Muscle layer of colon (tissue), 2 donors: ENCODE measurements around the gene COL7A1.
A peak's percentile ranks its signal among the peaks of the same experiment; 100 is the strongest.

Experiments used
- H3K27ac ChIP-seq: one replicate; pipeline ENCODE4 v1.7.0; 2013; ENCODE audit warnings: low read depth, mild to moderate bottlenecking, low read length, moderate library complexity
- H3K27me3 ChIP-seq, 2 donors: one replicate each; pipeline ENCODE4 v1.7.0; 2013; ENCODE audit warnings: low read length in 2 of 2, mild to moderate bottlenecking in 2 of 2; ENCODE audit not compliant: insufficient read depth in 2 of 2, control insufficient read depth in 1 of 2
- H3K36me3 ChIP-seq: one replicate; pipeline ENCODE4 v1.7.0; 2013; ENCODE audit warnings: mild to moderate bottlenecking, low read length; ENCODE audit not compliant: insufficient read depth
- H3K4me1 ChIP-seq: one replicate; pipeline ENCODE4 v1.7.0; 2013; ENCODE audit warnings: mild to moderate bottlenecking, low read length; ENCODE audit not compliant: insufficient read depth
- H3K4me3 ChIP-seq, 2 donors: one replicate each; pipeline ENCODE4 v1.7.0; 2013; ENCODE audit warnings: low read length in 2 of 2, low read depth in 1 of 2, mild to moderate bottlenecking in 1 of 2, moderate library complexity in 1 of 2
- H3K9ac ChIP-seq: one replicate; pipeline ENCODE4 v1.7.0; 2013; ENCODE audit warnings: low read length
- H3K9me3 ChIP-seq: one replicate; pipeline ENCODE4 v1.7.0; 2013; ENCODE audit warnings: mild to moderate bottlenecking, low read length
- donor health status: abdominal sarcoma.
- donor health status: Adenocarcinoma of cecum.

The COL7A1 gene

DNA sequence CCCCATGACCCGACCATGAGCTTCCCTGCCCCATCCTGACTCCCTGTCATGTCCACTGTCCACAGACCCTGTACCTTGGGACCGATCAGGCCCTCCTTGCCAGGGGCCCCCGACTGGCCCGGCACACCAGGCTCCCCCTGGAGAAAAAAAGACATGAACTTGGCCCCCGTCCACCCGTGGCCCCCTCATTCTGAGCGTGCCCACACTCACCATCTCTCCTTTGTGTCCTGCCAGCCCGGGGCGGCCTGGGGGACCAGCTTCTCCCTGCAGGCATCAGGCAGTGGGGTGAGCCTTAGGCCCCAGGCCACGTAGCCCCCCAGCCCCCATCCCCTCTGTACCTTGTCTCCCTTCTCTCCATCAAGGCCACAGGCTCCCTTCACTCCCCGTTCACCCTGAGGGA lies 27.6 kb downstream of the COL7A1 start:
- H3K4me3 ChIP-seq: no peak overlapping the region
- no peaks in the 10 kb centered on the region for H3K27me3 ChIP-seq

DNA sequence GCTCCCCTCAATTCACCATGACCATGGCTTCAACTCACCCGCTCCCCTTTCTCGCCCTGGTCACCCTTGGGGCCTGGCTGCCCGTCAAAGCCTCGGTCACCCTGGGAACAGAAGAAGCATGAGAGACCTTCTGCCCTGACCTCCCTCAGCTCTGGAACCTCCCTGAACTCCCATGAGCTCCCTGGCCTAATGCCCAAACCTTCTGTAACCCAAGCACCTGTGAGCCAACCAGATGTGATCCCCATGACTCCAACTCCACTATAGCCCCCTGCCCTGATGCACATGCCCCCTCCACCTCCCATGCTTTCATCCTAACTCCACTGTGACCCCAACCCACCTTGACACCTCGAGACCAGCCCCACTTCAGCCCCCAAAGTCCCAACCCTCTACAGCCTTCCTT lies 28.0 kb downstream of the COL7A1 start:
- no peaks in the 10 kb centered on the region for H3K4me1 ChIP-seq
- no peaks in the 10 kb centered on the region for H3K9me3 ChIP-seq
- H3K36me3 ChIP-seq: no peaks in the 10 kb centered on the region
- no peaks in the 10 kb centered on the region for H3K27me3 ChIP-seq
- H3K9ac ChIP-seq: no peak overlapping the region
- H3K27ac ChIP-seq: no peak overlapping the region
- no peak overlapping the region for H3K4me3 ChIP-seq

More for the DNA sequence above, 27.6 kb downstream of the COL7A1 start:
- no peak overlapping the region for H3K9ac ChIP-seq
- H3K36me3 ChIP-seq: no peaks in the 10 kb centered on the region
- no peaks in the 10 kb centered on the region for H3K4me1 ChIP-seq
- no peaks in the 10 kb centered on the region for H3K9me3 ChIP-seq
- no peak overlapping the region for H3K27ac ChIP-seq

DNA sequence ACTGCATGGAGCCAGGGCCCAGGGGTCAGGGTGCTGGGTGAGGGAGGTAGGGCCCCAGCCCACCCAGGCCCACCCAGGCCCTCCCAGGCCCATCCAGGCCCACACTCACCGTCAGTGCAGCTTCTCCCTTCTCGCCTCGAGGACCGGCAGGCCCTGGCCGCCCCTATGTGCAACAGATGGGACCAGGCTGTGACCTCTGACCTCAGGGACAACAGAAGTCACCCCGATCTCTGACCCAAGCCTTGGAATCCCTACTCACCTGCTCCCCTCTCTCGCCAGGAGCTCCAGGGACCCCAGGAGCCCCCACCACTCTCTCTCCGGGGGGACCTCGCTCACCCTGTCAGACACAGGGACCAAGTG lies 28.7 kb downstream of the COL7A1 start:
- no peak overlapping the region for H3K27ac ChIP-seq
- no peaks in the 10 kb centered on the region for H3K9me3 ChIP-seq
- H3K36me3 ChIP-seq: no peaks in the 10 kb centered on the region
- H3K4me3 ChIP-seq: no peak overlapping the region
- peaks cover 2% of the 10 kb centered on the region for H3K4me1 ChIP-seq
- H3K9ac ChIP-seq: no peak overlapping the region
- H3K27me3 ChIP-seq: no peaks in the 10 kb centered on the region

DNA sequence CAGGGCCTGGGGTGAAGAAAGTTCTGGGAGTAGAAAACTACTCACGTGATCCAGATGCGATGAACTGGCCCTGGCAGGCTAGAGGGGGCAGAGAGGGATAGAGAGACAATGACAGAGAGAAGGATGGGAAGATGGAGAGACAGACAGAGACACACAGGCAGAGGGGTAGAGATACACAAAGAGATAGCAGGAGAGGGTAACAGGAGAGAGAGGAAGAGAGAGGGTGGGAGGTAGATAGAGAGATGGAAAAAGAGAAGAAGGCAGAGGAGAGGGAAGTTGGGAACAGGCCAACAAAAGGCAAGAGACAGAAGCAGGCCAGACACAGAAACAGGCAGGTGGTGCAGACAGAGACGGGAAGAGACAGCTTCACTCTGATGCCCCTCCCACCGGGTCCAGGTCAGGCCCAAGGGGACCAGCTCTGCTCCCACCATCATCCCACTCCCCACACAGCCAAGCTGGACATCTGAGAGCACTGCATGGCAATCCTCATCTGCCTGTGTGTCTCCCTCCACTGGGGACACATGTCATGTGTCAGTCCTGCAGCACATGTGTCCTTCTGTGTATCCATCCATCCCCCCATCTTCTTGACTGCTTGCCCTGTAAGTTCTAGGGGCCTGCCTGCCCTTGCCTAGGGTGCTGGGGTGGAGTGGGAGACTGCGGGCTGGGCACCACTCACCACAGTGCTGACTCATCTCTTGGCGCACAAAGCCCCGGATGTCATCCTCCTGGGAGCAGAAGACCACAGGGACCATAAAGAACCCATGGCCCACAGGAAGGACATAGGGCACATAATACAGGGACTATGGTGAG lies 29.3 kb downstream of the COL7A1 start:
- no peaks in the 10 kb centered on the region for H3K36me3 ChIP-seq
- no peak overlapping the region for H3K27ac ChIP-seq
- H3K9ac ChIP-seq: no peak overlapping the region

DNA sequence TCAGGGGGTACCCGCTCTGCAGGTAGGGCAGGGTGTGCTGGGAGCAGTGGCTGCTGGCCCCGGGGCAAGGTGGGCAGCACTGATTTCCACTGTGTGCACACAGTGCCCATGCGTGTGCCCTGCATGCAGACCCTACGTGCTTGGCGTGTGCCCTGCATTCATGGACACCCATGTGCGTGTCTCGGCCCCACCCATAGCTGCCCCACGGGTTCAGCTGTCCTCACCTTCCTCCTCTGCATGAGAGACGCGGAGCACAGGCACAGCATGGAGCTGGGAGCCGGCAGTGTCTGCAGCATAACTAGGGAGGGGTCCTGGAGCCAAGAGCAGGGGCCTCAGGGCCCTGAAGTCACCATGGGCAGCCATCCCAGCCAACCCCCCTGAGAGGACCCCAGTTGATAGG lies 29.9 kb downstream of the COL7A1 start:
- Histone ChIP-seq H3K4me3 (no peak overlapping the region), H3K27ac (no peak overlapping the region), H3K4me1 (peaks cover 13% of the 10 kb centered on the region), H3K9me3 (no peaks in the 10 kb centered on the region), H3K9ac (no peak overlapping the region), H3K36me3 (no peaks in the 10 kb centered on the region), H3K27me3 (no peaks in the 10 kb centered on the region)

More for the DNA sequence above, 29.3 kb downstream of the COL7A1 start:
- peaks cover 8% of the 10 kb centered on the region for H3K4me1 ChIP-seq
- H3K4me3 ChIP-seq: no peak overlapping the region
- H3K27me3 ChIP-seq: no peaks in the 10 kb centered on the region
- H3K9me3 ChIP-seq: no peaks in the 10 kb centered on the region

DNA sequence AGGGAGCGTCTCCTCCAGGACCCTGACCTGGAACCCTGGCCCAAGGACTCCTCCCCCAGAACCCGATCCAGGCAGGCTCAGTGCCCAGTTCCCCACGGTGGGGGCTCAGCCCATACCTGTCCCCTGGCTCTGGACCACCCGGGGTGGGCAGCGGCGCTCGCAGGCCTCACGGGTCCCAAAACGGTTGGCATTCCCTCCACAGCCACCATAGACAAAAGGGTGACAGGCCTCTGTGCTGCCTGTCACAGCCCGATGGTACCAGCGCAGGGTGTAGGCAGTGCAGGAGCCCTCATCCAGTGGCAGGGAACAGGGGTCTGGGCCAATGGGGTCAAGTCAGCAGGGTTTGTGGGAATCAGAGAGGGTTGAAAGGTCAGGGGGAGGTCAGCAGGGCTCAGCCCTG lies 30.5 kb downstream of the COL7A1 start:
- no peak overlapping the region for H3K9ac ChIP-seq
- H3K27me3 ChIP-seq: no peaks in the 10 kb centered on the region
- H3K27ac ChIP-seq: no peak overlapping the region
- H3K9me3 ChIP-seq: no peaks in the 10 kb centered on the region
- H3K4me1 ChIP-seq: peaks cover 18% of the 10 kb centered on the region
- no peak overlapping the region for H3K4me3 ChIP-seq
- H3K36me3 ChIP-seq: no peaks in the 10 kb centered on the region

DNA sequence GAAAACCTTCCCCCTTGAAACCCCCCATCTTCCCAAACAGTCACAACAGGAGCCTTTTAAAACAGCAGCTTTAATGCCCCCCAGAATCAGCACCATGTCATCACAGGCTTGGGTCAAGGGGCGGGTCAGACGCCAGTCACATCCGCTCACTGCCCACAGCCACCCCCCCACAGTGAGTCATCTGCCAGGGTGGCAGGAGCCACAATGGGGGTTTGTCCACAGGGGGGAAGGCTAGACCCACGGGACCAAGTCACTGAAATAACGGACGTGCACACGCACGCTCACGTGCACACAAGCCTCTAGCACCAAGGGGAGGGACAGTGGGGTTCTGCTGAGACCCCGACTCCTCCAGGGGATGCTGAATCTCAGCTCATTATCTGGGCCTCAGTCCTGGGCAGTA lies 31.1 kb downstream of the COL7A1 start:
- Histone ChIP-seq H3K27me3 (no peaks in the 10 kb centered on the region), H3K27ac (no peak overlapping the region), H3K36me3 (no peaks in the 10 kb centered on the region), H3K4me1 (peaks cover 23% of the 10 kb centered on the region), H3K4me3 (no peak overlapping the region), H3K9ac (no peak overlapping the region), H3K9me3 (no peaks in the 10 kb centered on the region)

DNA sequence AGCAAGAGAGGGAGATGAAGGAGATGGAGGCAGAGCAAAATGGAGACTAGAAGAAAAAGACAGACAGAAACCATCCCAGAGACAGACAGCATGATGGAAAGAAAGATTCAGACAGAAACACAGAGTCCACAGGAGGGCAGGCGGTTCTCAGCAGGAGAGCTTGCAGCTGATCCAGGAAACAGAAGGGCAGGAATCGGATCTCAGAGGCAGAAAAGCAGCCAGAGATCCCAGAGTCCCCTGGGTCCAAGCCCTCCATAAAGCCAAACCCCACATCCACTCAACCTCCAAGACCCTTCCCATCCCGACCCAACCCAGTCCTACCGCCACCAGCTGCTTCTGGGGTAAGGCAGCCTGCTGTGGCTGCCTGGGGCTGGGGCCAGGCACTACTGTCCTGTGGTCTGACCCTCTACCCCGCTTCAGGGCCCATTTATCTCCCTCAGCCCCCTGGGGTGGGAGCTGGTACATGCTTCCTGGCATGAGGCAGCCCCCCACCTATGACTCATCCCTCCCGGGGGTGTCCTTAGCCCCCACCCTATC lies 31.7 kb downstream of the COL7A1 start, which contains the start of gene UCN2:
TSS of gene UCN2 (minus strand) at position 400 of the 537 bp plus-strand sequence. CDS start 657 bp downstream, outside the sequence.
- Histone ChIP-seq H3K4me1 (peaks cover 23% of the 10 kb centered on the region), H3K9me3 (no peaks in the 10 kb centered on the region), H3K4me3 (no peak within 1 kb of the TSS), H3K9ac (no peak within 1 kb of the TSS), H3K27ac (no peak within 1 kb of the TSS), H3K27me3 (no peaks in the 10 kb centered on the region), H3K36me3 (no peaks in the 10 kb centered on the region)

DNA sequence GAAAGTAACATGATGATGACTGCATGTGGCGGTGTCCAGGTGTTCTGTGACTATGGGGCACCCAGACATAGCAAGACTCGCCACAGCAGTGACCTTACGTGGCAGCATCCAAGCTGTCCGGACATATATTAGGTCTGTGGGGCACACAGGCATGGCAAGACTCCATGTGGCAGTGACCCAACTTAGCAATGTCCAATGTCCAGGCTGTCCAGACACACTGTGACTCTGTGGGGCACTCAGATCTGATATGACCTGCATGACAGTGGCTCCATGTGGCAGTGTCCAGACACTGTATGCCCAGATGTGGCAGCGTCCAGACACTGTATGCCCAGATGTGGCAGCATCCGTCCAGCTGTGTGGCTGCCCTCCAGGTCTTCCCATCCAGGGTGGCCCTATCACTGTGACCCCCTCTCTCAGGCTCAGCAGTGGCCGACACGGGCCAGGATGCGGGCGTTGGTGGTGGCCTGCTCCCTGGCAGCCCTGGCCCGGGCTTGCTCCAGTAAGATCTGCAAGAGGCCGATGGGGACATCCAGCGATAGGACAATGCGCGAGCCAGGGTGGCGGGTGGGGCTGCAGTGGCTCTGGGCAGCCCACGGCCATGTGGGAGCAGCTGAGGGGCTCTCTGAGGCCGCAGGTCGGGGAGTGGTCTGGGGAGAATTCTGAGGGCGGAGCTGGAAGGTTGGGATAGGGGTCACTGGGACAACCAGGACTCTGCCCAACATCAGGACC lies 32.6 kb downstream of the COL7A1 start:
- Histone ChIP-seq H3K27ac (no peak overlapping the region), H3K9me3 (no peaks in the 10 kb centered on the region), H3K9ac (no peak overlapping the region), H3K36me3 (no peaks in the 10 kb centered on the region), H3K4me1 (peaks cover 23% of the 10 kb centered on the region), H3K4me3 (no peak overlapping the region), H3K27me3 (no peaks in the 10 kb centered on the region)

DNA sequence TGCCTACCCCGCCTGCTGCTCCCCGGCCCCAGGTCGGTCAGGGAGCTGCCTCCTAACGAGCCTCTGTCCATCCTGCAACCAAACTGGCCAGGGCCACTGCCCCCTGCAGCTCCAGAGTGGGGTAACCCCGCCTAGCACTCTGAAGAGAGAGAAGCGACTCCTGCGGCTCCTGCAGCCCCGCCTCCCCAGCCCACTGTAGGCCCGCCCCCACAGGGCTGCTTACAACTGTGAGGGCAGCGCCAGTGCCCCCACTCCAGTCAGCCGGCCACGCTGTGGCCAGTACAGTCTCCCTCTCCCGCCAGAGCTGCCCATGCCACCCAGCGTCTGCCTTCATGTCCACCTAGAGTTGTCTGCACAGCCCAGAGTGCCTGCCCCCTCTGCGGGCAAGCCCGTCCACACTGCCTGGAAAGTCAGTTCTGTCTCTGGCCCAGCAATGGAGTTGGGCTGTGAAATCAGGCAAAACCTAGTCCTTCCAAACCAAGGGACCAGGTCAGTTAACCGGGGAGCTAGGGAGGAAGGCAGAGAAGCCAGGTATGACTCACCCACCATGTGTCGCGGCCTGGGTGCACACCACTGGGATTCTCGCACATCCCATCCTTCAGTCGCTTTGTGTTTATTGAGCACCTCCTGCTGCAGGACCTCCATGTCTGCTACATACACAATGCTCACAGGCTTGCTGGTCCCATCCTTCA lies 33.9 kb downstream of the COL7A1 start:
- H3K27me3 ChIP-seq: no peaks in the 10 kb centered on the region
- peak overlapping the region; percentile 32 to 56 for H3K4me3 ChIP-seq
- no peaks in the 10 kb centered on the region for H3K9me3 ChIP-seq
- no peaks in the 10 kb centered on the region for H3K36me3 ChIP-seq
- peak overlapping the region; percentile 61 for H3K27ac ChIP-seq
- peak overlapping the region; percentile 25 for H3K9ac ChIP-seq
- peaks cover 23% of the 10 kb centered on the region for H3K4me1 ChIP-seq

DNA sequence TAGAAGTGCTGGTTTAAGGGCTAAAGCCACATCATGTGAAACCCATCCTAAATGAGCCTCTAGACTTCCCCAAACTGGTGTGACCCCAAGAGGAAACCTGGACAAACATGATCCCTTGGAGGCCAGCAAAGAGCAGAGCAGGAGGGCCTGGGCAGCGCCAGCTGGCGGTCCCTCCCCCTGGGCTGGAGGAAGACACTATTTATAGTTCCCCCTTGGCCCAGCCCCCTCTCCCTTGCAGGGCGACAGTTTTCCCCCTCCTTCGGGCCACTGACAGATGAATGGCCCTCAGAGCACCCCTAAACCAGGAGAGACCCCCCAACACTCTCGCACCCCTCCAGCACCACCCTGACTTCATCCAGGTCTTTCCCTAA lies 34.5 kb downstream of the COL7A1 start:
- H3K36me3 ChIP-seq: no peaks in the 10 kb centered on the region
- no peaks in the 10 kb centered on the region for H3K9me3 ChIP-seq
- H3K9ac ChIP-seq: peak overlapping the region; percentile 25
- peak overlapping the region; percentile 68 for H3K27ac ChIP-seq
- peak overlapping the region; percentile 32 to 56 for H3K4me3 ChIP-seq
- no peaks in the 10 kb centered on the region for H3K27me3 ChIP-seq
- H3K4me1 ChIP-seq: peaks cover 23% of the 10 kb centered on the region
